ENCODE measurements around the gene PIEZO2. TPM values are rescaled to one million over a fixed set of nuclear protein-coding genes. Genes with fewer than 3 reads are reported as not detected.
A peak's percentile ranks its signal among the peaks of the same experiment; 100 is the strongest.

PIEZO2 gene
- total RNA-seq, 1 experiment from 2014 or later = 10.7 TPM

GRCh38 chr18:11149441-11150270 lies at the start of gene PIEZO2 (continued):
- TF ChIP-seq SMAD3 (CRISPR knock-in tag; IDR thresholded peaks at IDR 0.05; ENCODE audit: borderline replicate concordance) (no peak), ZNF532 (CRISPR knock-in tag; IDR thresholded peaks at IDR 0.05; ENCODE audit: borderline replicate concordance) (no peak), ZNF138 (CRISPR knock-in tag; conservative IDR thresholded peaks at IDR 0.05) (no peak), SMAD4 (CRISPR knock-in tag; IDR thresholded peaks at IDR 0.05) (no peak), USF2 (CRISPR knock-in tag; IDR thresholded peaks at IDR 0.05) (no peak), ZMAT4 (CRISPR knock-in tag; IDR thresholded peaks at IDR 0.05) (no peak), ERG (CRISPR knock-in tag; IDR thresholded peaks at IDR 0.05) (no peak), NR3C1 (CRISPR knock-in tag; conservative IDR thresholded peaks at IDR 0.05; ENCODE audit: low read depth) (no peak), ARID4B (CRISPR knock-in tag; IDR thresholded peaks at IDR 0.05; ENCODE audit: borderline replicate concordance) (peak; percentile 21; the same call in 1 of the 2 replicates), E2F1 (CRISPR knock-in tag; IDR thresholded peaks at IDR 0.05) (peak; percentile 78; the same call in 1 of the 2 replicates), ESRRA (CRISPR knock-in tag; IDR thresholded peaks at IDR 0.05; ENCODE audit: borderline replicate concordance) (peak; percentile 80), ATF2 (CRISPR knock-in tag; IDR thresholded peaks at IDR 0.05; ENCODE audit: borderline replicate concordance, low read depth) (no peak), NFYB (CRISPR knock-in tag; conservative IDR thresholded peaks at IDR 0.05; ENCODE audit: low read depth) (peak; percentile 64), OVOL2 (CRISPR knock-in tag; IDR thresholded peaks at IDR 0.05; ENCODE audit: borderline replicate concordance) (no peak), NFATC4 (CRISPR knock-in tag; IDR thresholded peaks at IDR 0.05) (no peak), ZNF232 (CRISPR knock-in tag; IDR thresholded peaks at IDR 0.05) (no peak), CREM (CRISPR knock-in tag; IDR thresholded peaks at IDR 0.05) (0 out of 2 replicates have a peak, but pooled peaks have one; percentile 15), IRF2 (CRISPR knock-in tag; IDR thresholded peaks at IDR 0.05; ENCODE audit: borderline replicate concordance, low read depth) (no peak), IRF1 (CRISPR knock-in tag; IDR thresholded peaks at IDR 0.05) (peak; percentile 69; the same call in 1 of the 2 replicates)
